ENCODE results near the gene OR1L4.

Gene OR1L4

DNA sequence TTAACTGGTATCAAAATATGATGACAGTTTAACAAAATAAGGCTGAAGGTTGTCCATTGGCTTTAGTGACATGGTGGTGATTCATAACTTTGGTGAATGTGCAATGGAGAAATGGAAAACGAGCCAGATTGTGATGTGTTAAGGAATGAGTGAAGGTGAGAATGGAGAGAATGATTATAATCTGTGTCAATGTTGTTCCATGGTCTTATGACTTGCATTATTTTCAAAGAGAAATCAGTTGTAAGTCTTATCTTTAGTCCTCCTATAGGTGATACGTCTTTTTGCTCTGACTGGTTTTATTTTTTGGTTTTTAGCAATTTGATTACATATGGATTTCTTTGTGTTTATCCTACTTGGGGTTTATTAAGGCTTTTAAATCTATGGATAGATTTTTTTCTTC lies 31.0 kb downstream of the OR1L4 start:
- H3K4me3 ChIP-seq (replicated peaks; ENCODE audit: insufficient read depth, low read length), result no peak overlapping the region
- no peak for DNase-seq (ENCODE audit: low read depth in 1 of 2, low spot score in 1 of 2)
- H3K27me3 ChIP-seq (ENCODE audit: insufficient read depth, poor library complexity, severe bottlenecking), result no peaks in the 10 kb centered on the region
- no peak for TF ChIP-seq GABPA (IDR thresholded peaks at IDR 0.05; ENCODE audit: low read depth)
- TF ChIP-seq, protein P1, sequence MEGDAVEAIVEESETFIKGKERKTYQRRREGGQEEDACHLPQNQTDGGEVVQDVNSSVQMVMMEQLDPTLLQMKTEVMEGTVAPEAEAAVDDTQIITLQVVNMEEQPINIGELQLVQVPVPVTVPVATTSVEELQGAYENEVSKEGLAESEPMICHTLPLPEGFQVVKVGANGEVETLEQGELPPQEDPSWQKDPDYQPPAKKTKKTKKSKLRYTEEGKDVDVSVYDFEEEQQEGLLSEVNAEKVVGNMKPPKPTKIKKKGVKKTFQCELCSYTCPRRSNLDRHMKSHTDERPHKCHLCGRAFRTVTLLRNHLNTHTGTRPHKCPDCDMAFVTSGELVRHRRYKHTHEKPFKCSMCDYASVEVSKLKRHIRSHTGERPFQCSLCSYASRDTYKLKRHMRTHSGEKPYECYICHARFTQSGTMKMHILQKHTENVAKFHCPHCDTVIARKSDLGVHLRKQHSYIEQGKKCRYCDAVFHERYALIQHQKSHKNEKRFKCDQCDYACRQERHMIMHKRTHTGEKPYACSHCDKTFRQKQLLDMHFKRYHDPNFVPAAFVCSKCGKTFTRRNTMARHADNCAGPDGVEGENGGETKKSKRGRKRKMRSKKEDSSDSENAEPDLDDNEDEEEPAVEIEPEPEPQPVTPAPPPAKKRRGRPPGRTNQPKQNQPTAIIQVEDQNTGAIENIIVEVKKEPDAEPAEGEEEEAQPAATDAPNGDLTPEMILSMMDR (IDR thresholded peaks at IDR 0.05; ENCODE audit: insufficient read depth, low read length), result no peak
- no peak for TF ChIP-seq SPI1 (IDR thresholded peaks at IDR 0.05; ENCODE audit: borderline replicate concordance, low read depth)
- TF ChIP-seq POLR2AphosphoS5 (IDR thresholded peaks at IDR 0.05; ENCODE audit: low read depth), result no peak
- TF ChIP-seq, protein P2, sequence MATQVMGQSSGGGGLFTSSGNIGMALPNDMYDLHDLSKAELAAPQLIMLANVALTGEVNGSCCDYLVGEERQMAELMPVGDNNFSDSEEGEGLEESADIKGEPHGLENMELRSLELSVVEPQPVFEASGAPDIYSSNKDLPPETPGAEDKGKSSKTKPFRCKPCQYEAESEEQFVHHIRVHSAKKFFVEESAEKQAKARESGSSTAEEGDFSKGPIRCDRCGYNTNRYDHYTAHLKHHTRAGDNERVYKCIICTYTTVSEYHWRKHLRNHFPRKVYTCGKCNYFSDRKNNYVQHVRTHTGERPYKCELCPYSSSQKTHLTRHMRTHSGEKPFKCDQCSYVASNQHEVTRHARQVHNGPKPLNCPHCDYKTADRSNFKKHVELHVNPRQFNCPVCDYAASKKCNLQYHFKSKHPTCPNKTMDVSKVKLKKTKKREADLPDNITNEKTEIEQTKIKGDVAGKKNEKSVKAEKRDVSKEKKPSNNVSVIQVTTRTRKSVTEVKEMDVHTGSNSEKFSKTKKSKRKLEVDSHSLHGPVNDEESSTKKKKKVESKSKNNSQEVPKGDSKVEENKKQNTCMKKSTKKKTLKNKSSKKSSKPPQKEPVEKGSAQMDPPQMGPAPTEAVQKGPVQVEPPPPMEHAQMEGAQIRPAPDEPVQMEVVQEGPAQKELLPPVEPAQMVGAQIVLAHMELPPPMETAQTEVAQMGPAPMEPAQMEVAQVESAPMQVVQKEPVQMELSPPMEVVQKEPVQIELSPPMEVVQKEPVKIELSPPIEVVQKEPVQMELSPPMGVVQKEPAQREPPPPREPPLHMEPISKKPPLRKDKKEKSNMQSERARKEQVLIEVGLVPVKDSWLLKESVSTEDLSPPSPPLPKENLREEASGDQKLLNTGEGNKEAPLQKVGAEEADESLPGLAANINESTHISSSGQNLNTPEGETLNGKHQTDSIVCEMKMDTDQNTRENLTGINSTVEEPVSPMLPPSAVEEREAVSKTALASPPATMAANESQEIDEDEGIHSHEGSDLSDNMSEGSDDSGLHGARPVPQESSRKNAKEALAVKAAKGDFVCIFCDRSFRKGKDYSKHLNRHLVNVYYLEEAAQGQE (IDR thresholded peaks at IDR 0.05; ENCODE audit: insufficient replicate concordance, low read depth), result no peak
- no peak overlapping the region for H3K27ac ChIP-seq (replicated peaks)

- Histone ChIP-seq H3K27ac (replicated peaks) (no peak overlapping the region), H3K4me3 (replicated peaks; ENCODE audit: insufficient read depth, low read length) (no peak overlapping the region), H3K27me3 (ENCODE audit: insufficient read depth, poor library complexity, severe bottlenecking) (no peaks in the 10 kb centered on the region)
- TF ChIP-seq, protein P1 (IDR thresholded peaks at IDR 0.05; ENCODE audit: insufficient read depth, low read length), result no peak
- TF ChIP-seq GABPA (IDR thresholded peaks at IDR 0.05; ENCODE audit: low read depth) (no peak), POLR2AphosphoS5 (IDR thresholded peaks at IDR 0.05; ENCODE audit: low read depth) (no peak), SPI1 (IDR thresholded peaks at IDR 0.05; ENCODE audit: borderline replicate concordance, low read depth) (no peak)
- TF ChIP-seq, protein P2 (IDR thresholded peaks at IDR 0.05; ENCODE audit: insufficient replicate concordance, low read depth), result no peak
- no peak for DNase-seq (ENCODE audit: low read depth in 1 of 2, low spot score in 1 of 2)
Measured at GRCh38 chr9:122767817-122768216, 44.0 kb downstream of the OR1L4 start.
